GM19238 (cell line): ENCODE data around the gene LCT.
"Not testable (repeated sequence)": the region's sequence is repeated elsewhere in the genome, so short reads cannot be mapped to it uniquely, and the experiment has no call there.

Source experiments
- DNase-seq: peaks from one replicate; pipeline ENCODE4 v3.0.0; 2011; ENCODE audit warnings: low spot score; ENCODE audit not compliant: insufficient read length

Gene LCT

GRCh38 chr2:135832891-135833290, 4.1 kb downstream of the LCT start:
- no peak for DNase-seq

GRCh38 chr2:135831180-135831812, 5.7 kb downstream of the LCT start:
- DNase-seq: no peak

DNA sequence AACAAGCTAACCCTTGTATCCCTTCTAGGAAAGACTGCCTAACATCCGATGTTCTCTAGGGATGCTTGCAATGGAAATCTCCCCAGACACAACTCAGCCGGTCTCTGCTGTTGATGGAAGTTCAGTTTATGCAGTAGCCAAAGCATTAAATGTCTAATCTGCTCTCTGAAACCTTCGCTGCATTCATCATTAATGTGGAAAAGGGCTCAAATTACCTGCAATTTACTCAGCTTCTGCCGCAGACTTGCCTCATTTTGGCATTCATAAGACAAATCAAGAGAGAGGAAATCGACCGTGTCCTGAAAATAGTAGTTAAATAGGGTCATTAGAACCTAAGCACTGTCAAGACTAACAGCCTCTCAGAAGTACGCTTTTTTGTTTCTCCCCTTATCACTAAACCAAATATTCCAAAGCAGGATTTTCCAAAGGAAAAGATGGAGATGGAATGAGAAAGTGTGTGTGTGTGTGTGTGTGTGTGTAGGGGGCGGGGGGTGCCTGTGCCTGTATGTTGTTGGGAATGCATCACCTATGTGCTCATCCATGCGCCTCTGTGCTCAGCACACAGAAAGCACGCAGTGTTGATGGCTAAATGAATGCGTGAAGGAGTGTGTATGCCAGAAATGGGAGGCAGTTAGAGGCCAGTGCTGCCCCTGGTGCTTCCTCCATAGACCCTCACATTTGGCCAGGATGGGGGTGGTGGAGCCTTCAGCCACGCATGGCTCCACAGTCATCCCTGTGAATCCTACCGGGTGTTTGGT, 7.4 kb downstream of the LCT start:
- DNase-seq: no peak

DNA sequence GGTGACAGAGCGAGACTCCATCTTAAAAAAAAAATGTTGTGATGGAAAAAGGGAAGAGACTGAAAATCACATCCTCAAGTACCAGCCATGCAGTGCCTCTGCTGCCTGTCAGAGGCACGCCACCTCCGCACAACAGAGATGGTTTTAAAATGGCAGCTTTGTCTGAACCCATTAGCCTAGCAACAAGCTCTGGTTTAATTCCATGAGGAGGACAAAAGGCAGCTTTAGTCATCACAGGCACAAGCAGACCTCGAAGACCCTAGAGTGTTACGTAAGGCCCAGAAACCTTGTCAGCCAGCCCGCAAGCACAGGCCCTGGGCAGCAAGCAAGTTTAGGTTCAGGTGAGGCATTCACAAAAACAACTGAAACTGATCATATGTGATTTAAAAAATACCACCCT, 10.4 kb downstream of the LCT start:
- DNase-seq: no peak

DNA sequence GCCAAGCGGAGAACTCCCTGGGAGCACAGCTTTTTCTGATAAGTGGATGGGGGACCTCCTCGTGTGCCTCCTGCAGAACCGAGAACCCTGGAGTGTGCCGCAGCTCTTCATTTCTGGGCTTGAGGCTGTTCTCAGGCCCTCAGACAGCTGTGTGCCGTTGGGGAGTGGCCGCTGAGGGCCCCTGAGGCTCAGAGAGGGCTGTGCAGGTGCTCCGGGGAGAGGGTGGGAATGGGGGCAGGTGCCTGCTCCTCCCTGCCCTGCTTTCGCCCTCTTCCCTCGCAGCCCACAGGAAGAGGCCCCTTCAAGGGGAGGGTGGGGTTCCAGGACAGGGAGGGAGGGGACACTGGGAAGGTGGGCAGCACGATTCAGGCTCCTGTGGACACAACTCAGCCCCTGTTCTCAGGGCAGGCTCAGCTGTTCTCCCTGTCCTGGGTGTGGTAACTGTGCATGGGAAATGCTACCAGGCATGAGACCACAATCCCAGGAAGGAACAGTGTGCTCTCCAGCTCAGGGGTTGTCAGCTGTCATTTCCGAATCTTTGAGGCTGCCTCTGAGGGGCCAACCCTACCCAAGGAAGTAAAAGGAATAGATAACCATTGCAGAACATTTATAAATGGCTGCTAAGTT, 11.3 kb downstream of the LCT start:
- no peak for DNase-seq

DNA sequence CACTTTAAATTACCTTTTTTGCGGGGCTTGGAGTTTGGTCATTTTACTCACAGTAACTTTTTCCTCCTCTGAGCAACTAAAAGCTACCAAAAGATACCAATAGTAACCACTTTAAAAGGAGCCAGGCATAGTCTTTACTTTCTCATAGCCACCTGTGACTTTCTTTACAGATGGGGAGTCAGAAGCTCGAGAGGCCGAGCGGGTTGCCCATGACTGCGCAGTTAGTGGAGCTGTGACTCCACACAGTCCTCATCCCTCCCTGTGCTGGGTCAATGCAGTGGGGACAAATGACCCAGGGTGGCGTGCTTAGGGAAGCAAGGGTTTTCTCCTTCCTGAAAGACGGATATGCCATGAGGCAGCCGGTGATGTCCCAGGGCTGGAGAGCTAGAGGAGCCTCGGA, 11.9 kb downstream of the LCT start:
- no peak for DNase-seq

DNA sequence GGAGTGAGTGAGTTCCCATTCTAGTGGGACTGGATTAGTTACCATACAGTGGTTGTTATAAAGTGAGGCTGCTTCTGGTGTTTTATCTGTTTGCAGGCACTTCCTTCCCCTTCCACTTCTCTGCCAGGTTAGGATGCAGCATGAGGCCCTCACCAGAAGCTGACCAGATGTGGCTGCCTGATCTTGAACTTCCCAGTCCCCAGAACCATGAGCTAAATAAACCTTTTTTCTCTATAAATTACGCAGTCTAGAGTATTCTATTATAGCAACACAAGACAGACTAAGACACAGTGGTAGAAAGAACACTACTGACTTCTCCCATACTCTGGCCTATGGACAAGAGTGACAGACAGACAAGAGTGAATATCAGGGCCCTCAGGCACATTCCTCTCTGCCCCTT, 14.1 kb downstream of the LCT start:
- no peak for DNase-seq

DNA sequence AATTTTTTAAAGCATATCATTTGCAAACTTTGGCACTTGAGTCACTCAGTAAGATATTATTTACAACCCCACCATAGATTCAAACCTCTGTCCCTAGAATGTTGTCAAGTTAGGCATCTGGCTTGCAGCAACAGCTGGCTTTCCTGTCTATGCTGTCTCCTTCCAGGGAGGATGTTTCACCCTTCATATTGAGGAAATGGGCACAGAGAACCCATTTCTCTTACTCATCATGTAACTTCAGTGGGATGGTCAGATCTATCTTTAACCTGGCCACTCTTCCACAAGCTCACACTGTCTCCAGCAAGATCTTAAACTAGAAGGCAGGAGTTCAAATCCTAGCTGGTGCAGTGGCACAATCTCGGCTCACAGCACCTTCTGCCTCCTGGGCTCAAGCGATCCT, 15.8 kb downstream of the LCT start:
- DNase-seq: no peak

- no peak for DNase-seq
These were observed 16.9 kb downstream of the LCT start for GRCh38 chr2:135820003-135820618.

DNA sequence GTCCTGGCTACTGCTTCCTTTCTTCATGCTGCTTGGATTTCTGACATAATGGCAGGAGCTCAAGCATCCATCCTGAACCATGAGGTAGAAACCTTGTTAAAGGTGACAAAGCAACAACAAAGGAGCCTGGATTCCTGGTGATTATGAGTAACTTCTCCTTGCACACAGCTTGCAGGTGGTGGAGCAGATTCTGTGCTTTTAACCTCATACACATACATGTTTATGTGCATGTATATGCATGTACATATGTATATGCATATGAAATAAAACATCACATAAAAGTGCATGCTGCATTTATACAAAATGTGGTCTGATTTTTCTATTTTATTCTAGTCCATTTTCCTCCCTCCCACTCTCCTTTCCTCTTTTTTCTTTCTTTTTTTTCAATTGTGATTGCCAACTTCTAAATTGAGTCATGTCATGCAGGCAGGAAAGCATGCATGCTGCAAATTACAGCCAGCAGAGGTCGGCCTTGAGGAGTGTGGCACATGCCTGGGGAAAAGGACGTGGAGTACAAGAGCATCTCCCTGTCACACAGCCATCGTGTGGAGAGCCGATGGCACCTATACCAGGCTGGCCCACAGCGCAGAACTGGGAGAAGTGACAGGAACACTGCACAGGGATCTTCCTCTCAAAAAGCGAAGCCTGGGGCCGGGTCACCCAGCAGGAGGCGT, 17.9 kb downstream of the LCT start:
- no peak for DNase-seq

DNA sequence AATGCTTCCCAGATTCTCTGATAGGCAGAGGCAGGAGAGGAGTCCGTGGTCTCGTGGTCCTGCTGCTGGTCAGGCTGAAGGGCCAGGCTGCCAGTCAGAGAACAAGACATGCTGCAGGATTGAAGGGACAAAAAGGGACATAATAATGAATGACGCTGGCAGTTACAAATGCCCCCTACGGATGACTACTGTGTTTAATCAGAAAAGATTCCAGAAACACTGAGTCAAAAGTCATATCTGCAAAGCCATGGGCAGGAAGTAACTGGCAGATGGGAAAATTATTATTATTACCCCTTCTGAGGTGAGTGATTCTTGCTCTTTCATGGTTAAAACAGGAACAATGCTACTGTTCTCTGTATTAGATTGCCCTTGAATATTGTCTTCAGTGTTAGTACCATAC, 19.0 kb downstream of the LCT start:
- no peak for DNase-seq

DNA sequence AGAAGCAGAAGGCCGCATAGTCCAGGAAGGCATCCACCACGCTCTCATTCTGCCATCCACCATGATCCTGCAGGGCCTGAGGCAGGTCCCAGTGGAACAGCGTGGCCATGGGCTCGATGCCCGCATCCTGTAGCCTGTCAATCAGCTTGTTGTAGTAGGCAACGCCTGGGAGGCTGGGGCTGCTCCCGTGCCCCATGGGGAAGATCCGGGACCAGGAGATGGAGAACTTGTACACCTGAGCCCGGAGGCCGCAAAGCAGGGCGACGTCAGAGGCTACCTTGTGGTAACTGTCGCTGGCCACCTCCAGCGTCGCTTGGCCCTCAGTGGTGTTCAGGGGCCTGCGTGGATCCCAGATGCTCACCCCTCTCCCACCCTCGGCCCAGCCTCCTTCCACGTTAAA, 19.5 kb downstream of the LCT start:
- DNase-seq: no peak

GRCh38 chr2:135815269-135815668, 21.7 kb downstream of the LCT start:
- no peak for DNase-seq

DNA sequence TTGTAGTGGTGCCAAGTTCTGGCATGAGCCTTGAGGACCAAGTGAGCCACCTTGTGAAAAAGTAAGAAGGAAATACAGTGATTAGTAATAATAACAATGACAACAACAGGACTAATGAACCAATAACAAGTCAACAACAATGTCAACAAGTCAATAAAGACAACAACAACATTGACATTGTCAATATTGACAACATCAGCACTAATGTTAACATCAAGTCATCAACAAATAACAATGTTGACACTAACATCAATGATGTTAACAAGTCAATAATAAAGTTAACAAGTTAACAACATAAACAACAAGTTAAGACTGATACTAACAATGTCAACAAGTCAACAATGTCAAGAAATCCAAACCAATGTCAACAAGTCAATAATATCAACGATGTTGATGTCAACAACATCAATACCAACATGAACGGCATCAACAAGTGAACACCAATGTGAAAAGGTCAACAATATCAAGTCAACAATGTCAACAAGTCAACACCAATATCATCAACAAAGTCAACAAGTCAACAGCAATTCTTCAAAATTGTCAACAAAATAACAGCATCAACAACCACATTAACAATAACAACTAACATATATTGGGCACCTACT, 24.0 kb downstream of the LCT start:
- DNase-seq: no peak

DNA sequence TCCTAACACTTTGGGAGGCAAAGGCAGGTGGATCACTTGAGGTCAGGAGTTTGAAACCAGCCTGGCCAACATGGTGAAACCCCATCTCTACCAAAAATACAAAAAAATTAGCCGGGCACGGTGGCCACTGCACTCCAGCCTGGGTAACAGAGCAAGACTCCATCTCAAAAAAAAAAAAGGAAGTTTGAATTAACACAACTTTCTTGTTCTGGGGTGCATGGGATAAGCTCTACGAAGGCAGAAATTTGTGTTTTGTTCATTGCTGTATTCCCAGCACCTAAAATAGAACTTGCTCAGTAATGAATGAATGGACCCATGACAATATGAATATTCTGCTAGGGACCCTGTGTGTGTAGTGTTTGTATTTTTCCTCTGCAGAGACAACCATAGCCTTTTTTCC, 29.1 kb downstream of the LCT start:
- not testable (repeated sequence) for DNase-seq

GRCh38 chr2:135803278-135803677, 33.7 kb downstream of the LCT start:
- DNase-seq: no peak

DNA sequence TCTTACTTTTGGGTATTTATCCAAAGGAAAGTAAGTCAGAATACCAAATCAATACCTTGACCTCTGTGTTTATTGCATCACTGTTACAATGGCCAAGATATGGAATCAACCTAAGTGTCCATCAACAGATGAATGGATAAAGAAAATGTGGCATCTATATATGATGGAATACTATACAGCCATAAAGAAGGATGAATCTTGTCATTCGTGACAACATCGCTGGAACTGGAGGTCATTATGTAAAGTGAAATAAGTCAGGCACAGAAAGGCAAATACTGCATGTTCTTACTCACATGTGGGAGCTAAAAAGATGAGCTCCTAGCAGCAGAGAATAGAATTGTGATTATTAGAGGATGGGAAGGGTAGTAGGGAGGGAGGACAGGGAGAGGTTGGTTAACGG, 34.6 kb downstream of the LCT start:
- DNase-seq: no peak

DNA sequence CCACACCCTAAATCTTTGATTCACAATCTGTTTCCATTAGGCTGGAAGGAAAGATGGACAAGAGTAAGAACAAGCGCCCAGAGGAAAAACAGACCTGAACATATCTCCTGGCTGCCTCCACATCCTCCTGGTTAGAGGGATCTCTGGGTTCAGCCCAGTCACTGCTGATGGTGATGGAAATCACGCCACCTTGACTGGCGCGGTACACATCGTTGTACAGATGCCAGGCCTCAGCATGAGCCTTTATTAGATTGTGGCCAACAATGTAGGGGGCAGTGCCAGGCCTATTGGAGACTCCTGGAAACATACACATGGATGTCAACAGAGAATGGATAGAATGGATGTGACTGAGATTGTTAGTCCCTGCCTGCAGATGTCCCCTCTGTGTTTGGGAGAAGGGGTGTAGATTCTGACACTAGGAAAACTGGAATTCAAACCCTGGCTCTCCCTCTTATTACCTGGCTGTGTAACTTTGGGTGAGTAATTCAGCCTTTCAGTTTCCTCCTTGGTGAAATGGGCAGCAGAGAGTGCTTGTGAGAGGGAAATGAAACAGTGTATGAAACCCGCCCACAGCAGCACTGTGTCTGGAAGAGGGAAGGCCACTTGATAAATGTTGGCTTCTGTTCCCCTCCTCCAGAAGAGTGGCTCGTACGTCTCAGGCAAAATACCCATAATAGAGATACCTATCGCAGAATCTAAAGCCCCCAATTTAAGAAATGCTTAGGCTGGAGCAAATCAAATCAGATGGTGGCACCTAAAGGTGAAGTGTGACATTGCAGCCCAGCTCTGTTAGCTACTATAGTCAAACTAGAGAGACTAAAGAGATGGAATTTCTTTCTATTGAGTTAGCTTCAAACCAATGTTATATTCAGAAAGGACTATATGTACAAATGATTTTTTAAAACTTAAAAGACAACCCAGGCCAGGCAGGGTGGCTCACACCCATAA, 36.2 kb downstream of the LCT start:
- DNase-seq: no peak

DNA sequence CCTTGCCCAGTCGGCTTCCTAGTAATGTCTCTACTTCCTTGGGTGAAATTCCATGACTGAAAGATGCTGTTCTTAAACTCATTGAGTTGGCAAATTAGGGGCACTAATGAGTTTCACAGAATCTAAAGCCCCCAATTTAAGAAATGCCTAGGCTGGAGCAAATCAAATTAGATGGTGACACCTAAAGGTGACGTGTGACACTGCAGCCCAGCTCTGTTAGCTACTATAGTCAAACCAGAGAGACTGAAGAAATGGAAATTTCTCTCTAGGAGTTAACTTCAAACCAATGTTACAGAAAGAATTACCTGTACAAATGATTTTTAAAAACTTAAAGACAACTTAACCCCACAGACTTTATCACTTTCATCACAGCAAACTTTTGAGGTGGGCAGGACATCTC, 37.2 kb downstream of the LCT start:
- no peak for DNase-seq

DNA sequence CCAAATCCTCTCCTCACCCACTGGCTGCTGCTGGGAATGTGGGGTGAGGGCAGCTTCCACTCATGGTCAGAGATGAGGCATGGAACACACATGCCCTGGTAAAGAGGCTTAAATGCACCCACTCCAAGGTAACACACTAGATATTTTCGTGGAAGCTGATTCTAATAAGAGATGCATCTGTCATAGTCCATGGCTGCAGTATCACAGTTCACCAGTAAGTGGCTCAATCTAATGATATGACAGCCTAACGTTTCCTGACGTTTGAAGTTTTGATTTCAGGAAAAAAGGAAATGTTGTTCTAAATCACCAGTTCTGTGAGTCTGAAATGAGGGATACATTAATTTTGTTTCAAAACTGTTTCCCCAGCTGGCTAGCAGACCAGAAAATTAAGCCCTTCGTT, 38.2 kb downstream of the LCT start:
- DNase-seq: no peak
